ENCODE measurements around the gene THSD7B. TPM values are rescaled to one million over a fixed set of nuclear protein-coding genes. Genes with fewer than 3 reads are reported as not detected.

Gene THSD7B
- total RNA-seq, 2 donors from 2014 or later: 0.51 to 5.4 TPM

DNA sequence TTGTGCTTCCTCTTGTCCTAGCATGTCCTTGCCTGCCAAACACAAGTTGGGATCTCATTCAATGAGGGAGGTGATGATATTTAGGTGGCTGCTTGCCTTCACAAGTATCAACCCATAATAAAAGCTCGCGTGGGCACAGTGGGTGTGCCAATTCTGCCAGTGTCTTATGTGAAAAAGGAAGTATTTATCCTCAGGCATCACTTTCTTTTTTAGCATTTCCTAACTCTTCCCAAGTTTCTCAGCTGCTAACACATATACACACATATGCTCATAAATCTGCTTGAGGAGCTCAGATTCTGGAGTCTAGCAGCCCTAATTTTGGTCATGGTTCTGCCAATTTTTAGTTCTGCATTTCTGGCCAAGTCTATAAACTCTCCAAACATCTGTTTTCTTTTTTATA, 879.4 kb downstream of the THSD7B start:
- Histone ChIP-seq H3K4me1 (replicated peaks) (no peaks in the 10 kb centered on the region), H3K27me3 (replicated peaks; ENCODE audit: insufficient read depth) (no peaks in the 10 kb centered on the region), H3K36me3 (no peaks in the 10 kb centered on the region), H3K27ac (no peak overlapping the region), H3K4me3 (no peak overlapping the region), H3K9me3 (no peaks in the 10 kb centered on the region)
- peak; percentile 5 for DNase-seq (ENCODE audit: low spot score)
- intact Hi-C loops (cut with DNase I): no loop called here
- TF ChIP-seq POLR2A (IDR thresholded peaks at IDR 0.05) (no peak), POLR2AphosphoS5 (IDR thresholded peaks at IDR 0.05) (no peak)
- TF ChIP-seq, protein P1, sequence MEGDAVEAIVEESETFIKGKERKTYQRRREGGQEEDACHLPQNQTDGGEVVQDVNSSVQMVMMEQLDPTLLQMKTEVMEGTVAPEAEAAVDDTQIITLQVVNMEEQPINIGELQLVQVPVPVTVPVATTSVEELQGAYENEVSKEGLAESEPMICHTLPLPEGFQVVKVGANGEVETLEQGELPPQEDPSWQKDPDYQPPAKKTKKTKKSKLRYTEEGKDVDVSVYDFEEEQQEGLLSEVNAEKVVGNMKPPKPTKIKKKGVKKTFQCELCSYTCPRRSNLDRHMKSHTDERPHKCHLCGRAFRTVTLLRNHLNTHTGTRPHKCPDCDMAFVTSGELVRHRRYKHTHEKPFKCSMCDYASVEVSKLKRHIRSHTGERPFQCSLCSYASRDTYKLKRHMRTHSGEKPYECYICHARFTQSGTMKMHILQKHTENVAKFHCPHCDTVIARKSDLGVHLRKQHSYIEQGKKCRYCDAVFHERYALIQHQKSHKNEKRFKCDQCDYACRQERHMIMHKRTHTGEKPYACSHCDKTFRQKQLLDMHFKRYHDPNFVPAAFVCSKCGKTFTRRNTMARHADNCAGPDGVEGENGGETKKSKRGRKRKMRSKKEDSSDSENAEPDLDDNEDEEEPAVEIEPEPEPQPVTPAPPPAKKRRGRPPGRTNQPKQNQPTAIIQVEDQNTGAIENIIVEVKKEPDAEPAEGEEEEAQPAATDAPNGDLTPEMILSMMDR (IDR thresholded peaks at IDR 0.05): no peak
- WGBS: 14% methylated on average over 2 of the region's 2 CpGs

DNA sequence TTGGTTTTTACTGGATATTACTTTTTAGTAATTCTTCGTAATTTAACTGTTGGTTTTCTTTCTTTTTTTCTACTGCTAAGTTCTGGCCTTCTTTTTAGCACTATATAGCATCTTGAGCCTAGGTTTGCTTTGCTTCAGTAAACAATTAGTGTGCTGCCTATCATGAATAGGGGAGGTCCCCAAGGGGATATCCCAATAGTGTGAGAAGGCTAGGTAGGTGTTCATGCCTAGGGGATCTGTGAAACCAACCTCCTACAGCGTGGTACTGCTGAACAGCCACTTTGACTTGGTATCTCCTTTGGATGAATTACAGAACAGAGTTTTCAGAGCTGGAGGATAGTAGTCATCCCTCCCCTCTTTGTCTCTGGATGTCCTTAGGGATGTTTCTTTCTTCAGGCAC, 888.7 kb downstream of the THSD7B start:
- TF ChIP-seq POLR2AphosphoS5 (IDR thresholded peaks at IDR 0.05): no peak
- no peak for TF ChIP-seq POLR2A (IDR thresholded peaks at IDR 0.05)
- TF ChIP-seq, protein P1 (IDR thresholded peaks at IDR 0.05): no peak
- WGBS: 95% methylated on average over 2 of the region's 2 CpGs
- H3K9me3 ChIP-seq: no peaks in the 10 kb centered on the region
- no peak overlapping the region for H3K27ac ChIP-seq
- H3K4me3 ChIP-seq: no peak overlapping the region
- intact Hi-C loops (cut with DNase I): no loop called here
- H3K27me3 ChIP-seq (replicated peaks; ENCODE audit: insufficient read depth): no peaks in the 10 kb centered on the region
- no peaks in the 10 kb centered on the region for H3K4me1 ChIP-seq (replicated peaks)
- H3K36me3 ChIP-seq: no peaks in the 10 kb centered on the region
- DNase-seq (ENCODE audit: low spot score): no peak

DNA sequence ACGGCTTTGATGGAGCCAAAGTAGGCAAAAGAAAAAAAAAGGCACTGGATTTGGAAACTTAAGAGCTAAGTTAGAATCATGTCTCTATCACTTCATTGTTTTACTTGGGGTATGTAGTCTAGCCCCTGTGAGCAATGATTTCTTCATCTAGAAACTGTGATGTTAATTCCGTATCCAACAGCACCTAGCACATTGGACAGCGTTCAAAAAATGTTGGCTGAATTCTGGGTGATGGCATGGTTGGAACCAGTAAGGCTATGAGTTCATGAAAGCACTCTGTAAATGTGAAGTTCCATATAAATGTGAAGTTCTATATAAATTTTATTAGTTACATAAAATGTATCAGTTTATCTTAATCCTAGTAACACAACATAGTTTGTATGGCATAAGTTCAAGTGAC, 890.5 kb downstream of the THSD7B start:
- no peak for DNase-seq (ENCODE audit: low spot score)
- no peak overlapping the region for H3K27ac ChIP-seq
- intact Hi-C loops (cut with DNase I): no loop called here
- no peaks in the 10 kb centered on the region for H3K4me1 ChIP-seq (replicated peaks)
- H3K4me3 ChIP-seq: no peak overlapping the region
- H3K9me3 ChIP-seq: no peaks in the 10 kb centered on the region
- no peaks in the 10 kb centered on the region for H3K36me3 ChIP-seq
- WGBS: 56% methylated on average over 3 of the region's 3 CpGs
- no peaks in the 10 kb centered on the region for H3K27me3 ChIP-seq (replicated peaks; ENCODE audit: insufficient read depth)
- TF ChIP-seq POLR2A (IDR thresholded peaks at IDR 0.05) (no peak), POLR2AphosphoS5 (IDR thresholded peaks at IDR 0.05) (no peak)
- TF ChIP-seq, protein P1 (IDR thresholded peaks at IDR 0.05): no peak

DNA sequence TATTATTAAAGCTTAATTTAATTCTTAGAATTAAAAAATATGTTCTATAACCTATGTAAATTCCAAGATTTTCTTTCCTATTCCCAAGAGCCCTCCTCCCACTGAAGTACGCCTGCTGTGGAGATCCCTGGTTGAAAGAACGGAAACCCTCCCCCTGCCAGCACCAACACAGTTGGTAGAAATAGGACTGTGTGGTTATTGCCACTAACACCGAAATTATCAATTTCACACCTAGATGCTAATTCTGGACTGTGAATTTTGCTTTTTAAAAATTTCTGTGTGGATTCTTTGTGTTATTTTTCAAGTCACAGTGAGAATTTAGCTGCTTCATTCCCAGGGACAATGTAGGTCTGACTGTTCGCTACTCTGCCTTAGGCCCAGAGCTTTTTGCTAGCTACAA, 893.1 kb downstream of the THSD7B start:
- no peaks in the 10 kb centered on the region for H3K9me3 ChIP-seq
- intact Hi-C loops (cut with DNase I): no loop called here
- WGBS: 87% methylated on average over 4 of the region's 4 CpGs
- no peaks in the 10 kb centered on the region for H3K27me3 ChIP-seq (replicated peaks; ENCODE audit: insufficient read depth)
- DNase-seq (ENCODE audit: low spot score): no peak
- H3K4me1 ChIP-seq (replicated peaks): no peaks in the 10 kb centered on the region
- TF ChIP-seq POLR2A (IDR thresholded peaks at IDR 0.05) (no peak), POLR2AphosphoS5 (IDR thresholded peaks at IDR 0.05) (no peak)
- TF ChIP-seq, protein P1 (IDR thresholded peaks at IDR 0.05): no peak
- no peak overlapping the region for H3K27ac ChIP-seq
- H3K36me3 ChIP-seq: no peaks in the 10 kb centered on the region
- H3K4me3 ChIP-seq: no peak overlapping the region

DNA sequence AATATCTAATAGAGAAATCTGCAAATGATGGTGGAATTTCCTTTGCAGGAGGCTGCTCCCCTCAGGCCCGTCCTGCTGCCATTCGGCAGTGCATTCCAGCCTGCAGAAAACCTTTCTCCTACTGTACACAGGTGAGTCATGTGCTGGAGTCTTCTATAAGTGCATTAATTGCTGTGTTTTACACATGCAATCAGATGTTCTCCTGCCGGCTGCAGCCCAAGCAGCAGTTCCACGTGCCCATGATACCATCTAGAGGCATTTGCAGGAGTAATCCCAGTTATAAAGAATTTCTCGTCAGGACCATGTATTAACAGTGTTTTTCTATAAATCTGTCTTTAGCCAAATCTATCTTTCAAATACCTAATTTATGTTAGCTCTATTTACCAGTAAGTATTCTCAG, 894.3 kb downstream of the THSD7B start:
- intact Hi-C loops (cut with DNase I): loop anchor here (10.0 kb wide), 1 partner anchor 195 kb away; no protein-coding TSS in a partner anchor
- no peaks in the 10 kb centered on the region for H3K9me3 ChIP-seq
- TF ChIP-seq, protein P1 (IDR thresholded peaks at IDR 0.05): no peak
- TF ChIP-seq POLR2A (IDR thresholded peaks at IDR 0.05): no peak
- no peak for TF ChIP-seq POLR2AphosphoS5 (IDR thresholded peaks at IDR 0.05)
- no peak for DNase-seq (ENCODE audit: low spot score)
- no peaks in the 10 kb centered on the region for H3K4me1 ChIP-seq (replicated peaks)
- no peak overlapping the region for H3K27ac ChIP-seq
- H3K36me3 ChIP-seq: no peaks in the 10 kb centered on the region
- no peaks in the 10 kb centered on the region for H3K27me3 ChIP-seq (replicated peaks; ENCODE audit: insufficient read depth)
- whole genome bisulfite sequencing: 29% methylated on average over 5 of the region's 5 CpGs
- no peak overlapping the region for H3K4me3 ChIP-seq

Measured in prostate gland (tissue), 2 donors.